SIG-M5 treated with dmso at 0.1 percent for 504 hours (cell line): Measurements from ENCODE around the gene SCGB1C1.

Source experiments
- DNase-seq: peaks from one replicate; lab custom pipeline; 2025; ENCODE audit not compliant: unreplicated experiment; lab: John Stamatoyannopoulos, UW

SCGB1C1 gene

GRCh38 chr11:204587-205109 lies 11.8 kb downstream of the SCGB1C1 start:
- no peak for DNase-seq

GRCh38 chr11:205221-206001 lies 12.5 kb downstream of the SCGB1C1 start:
- DNase-seq, result no peak

- no peak for DNase-seq
Measured at GRCh38 chr11:206002-206384, 13.1 kb downstream of the SCGB1C1 start.

GRCh38 chr11:206526-207207 lies 13.8 kb downstream of the SCGB1C1 start:
- no peak for DNase-seq

GRCh38 chr11:207208-207862 lies 14.5 kb downstream of the SCGB1C1 start, which contains the start of the genes BET1L and RIC8A:
Gene BET1L, minus strand, starts transcription at chr11:207399. Its CDS starts 78 bp downstream, at chr11:207321.
Gene RIC8A, plus strand, starts transcription at chr11:207708. Its CDS starts 1,147 bp downstream, at chr11:208855.
- DNase-seq, result peak; percentile 96

- peak; percentile 47 for DNase-seq
Measured at GRCh38 chr11:207863-208180, 14.9 kb downstream of the SCGB1C1 start.

- peak; percentile 74 for DNase-seq
Measured at GRCh38 chr11:208181-208916, 15.5 kb downstream of the SCGB1C1 start.

GRCh38 chr11:208917-209260 lies 16.0 kb downstream of the SCGB1C1 start:
- no peak for DNase-seq

- DNase-seq, result no peak
Measured at GRCh38 chr11:209275-210121, 16.6 kb downstream of the SCGB1C1 start.

- no peak for DNase-seq
Measured at GRCh38 chr11:210122-210802, 17.4 kb downstream of the SCGB1C1 start.

- no peak for DNase-seq
Measured at GRCh38 chr11:210803-211180, 17.9 kb downstream of the SCGB1C1 start.

- DNase-seq, result no peak
Measured at GRCh38 chr11:211295-211694, 18.4 kb downstream of the SCGB1C1 start.

- DNase-seq, result no peak
Measured at GRCh38 chr11:211741-212140, 18.9 kb downstream of the SCGB1C1 start.

GRCh38 chr11:212150-213100 lies 19.5 kb downstream of the SCGB1C1 start:
- DNase-seq, result no peak

GRCh38 chr11:213111-213510 lies 20.2 kb downstream of the SCGB1C1 start:
- DNase-seq, result no peak

- no peak for DNase-seq
Measured at GRCh38 chr11:214083-214482, 21.2 kb downstream of the SCGB1C1 start.

GRCh38 chr11:215581-216037 lies 22.7 kb downstream of the SCGB1C1 start:
- DNase-seq, result no peak
